ENCODE measurements around the gene SRGAP3.

DNA sequence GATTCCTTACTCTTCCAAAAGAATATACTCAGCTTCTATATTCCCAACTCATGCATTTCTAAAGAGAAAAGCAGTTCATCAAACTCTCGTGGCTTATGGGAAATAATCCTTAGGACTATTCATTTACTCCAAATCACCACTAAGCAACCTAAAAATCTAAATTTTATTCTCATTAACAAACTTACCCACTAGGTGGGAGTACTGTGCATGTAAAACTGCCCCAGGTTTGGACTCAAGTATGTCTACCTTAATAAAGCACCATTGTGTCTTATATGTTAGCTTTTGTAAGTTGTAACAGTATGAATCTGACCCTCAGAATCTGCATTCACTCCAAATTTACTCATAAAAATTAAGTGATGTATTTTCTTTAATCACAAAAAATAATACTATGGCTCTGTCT lies 311.4 kb downstream of the SRGAP3 start:
- TF ChIP-seq, protein P1, sequence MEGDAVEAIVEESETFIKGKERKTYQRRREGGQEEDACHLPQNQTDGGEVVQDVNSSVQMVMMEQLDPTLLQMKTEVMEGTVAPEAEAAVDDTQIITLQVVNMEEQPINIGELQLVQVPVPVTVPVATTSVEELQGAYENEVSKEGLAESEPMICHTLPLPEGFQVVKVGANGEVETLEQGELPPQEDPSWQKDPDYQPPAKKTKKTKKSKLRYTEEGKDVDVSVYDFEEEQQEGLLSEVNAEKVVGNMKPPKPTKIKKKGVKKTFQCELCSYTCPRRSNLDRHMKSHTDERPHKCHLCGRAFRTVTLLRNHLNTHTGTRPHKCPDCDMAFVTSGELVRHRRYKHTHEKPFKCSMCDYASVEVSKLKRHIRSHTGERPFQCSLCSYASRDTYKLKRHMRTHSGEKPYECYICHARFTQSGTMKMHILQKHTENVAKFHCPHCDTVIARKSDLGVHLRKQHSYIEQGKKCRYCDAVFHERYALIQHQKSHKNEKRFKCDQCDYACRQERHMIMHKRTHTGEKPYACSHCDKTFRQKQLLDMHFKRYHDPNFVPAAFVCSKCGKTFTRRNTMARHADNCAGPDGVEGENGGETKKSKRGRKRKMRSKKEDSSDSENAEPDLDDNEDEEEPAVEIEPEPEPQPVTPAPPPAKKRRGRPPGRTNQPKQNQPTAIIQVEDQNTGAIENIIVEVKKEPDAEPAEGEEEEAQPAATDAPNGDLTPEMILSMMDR (conservative IDR thresholded peaks at IDR 0.05), result peak; percentile 51
- no peak for TF ChIP-seq ZFX (IDR thresholded peaks at IDR 0.05)

All from C4-2B (cell line).